HepG2 (cell line): ENCODE measurements around the gene CCDC85A. TPM values are rescaled to one million over a fixed set of nuclear protein-coding genes. Genes with fewer than 3 reads are reported as not detected.

ENCODE experiments used
- KDM5B ChIP-seq: sonication (generic); formaldehyde crosslinking; IDR thresholded peaks from 2 replicates; pipeline ENCODE4 v1.4.0; 2020; ENCODE audit warnings: missing genetic modification reagents, mild to moderate bottlenecking, borderline replicate concordance
- PRDM15 ChIP-seq: sonication (generic); formaldehyde crosslinking; IDR thresholded peaks from 2 replicates; pipeline ENCODE4 v1.4.0; 2020; ENCODE audit warnings: missing genetic modification reagents
- ZBTB4 ChIP-seq: sonication (generic); formaldehyde crosslinking; IDR thresholded peaks from 2 replicates; pipeline ENCODE4 v1.4.0; 2020; ENCODE audit warnings: missing genetic modification reagents, mild to moderate bottlenecking, borderline replicate concordance
- ZFP1 ChIP-seq: IDR thresholded peaks from 2 replicates; pipeline ENCODE4 v1.6.1; 2016
- ZNF670 ChIP-seq: sonication (generic); formaldehyde crosslinking; IDR thresholded peaks from 2 replicates; pipeline ENCODE4 v1.8.0; 2022; ENCODE audit warnings: mild to moderate bottlenecking, missing genetic modification reagents, borderline replicate concordance
- polyA plus RNA-seq, 8 experiments: library from polyadenylated mRNA; depleted of rRNA in 3 of 8; stranded (reverse) in 7 of 8; unstranded in 1 of 8; fragments of >200 nt; fragmentation: Illumina TruSeq in 4 of 8; extraction: Trizol in 4 of 8; gene quantifications; 2 replicates each; pipeline versions ENCODE4 v1.2.1 to v1.2.3, GENCODE V29; 2011 to 2016; ENCODE audit warnings: low read depth in 4 of 8, missing spikeins in 1 of 8, mixed read lengths in 1 of 8; ENCODE audit not compliant: insufficient read depth in 1 of 8
- total RNA-seq, 5 experiments: library from RNA; depleted of rRNA; stranded (reverse); fragments of >200 nt; fragmentation: Illumina TruSeq; extraction: Trizol; gene quantifications; 2 replicates each; pipeline ENCODE4 v1.2.3, GENCODE V29; 2016; ENCODE audit warnings: low read depth in 1 of 5

CCDC85A gene
- total and polyA plus RNA-seq, 2 of the 13 experiments (the other 11 are each of a cell fraction or from before 2014, with no cell fraction given): not detected

- TF ChIP-seq ZBTB4 (CRISPR knock-in tag): no peak
- no peak for TF ChIP-seq KDM5B (CRISPR knock-in tag)
- TF ChIP-seq ZNF670 (CRISPR knock-in tag): no peak
- no peak for TF ChIP-seq PRDM15 (CRISPR knock-in tag)
- TF ChIP-seq ZFP1 (CRISPR knock-in tag): no peak
- TF ChIP-seq, all 625 proteins: peak for 0
Observed at GRCh38 chr2:56369316-56369715, 185.5 kb downstream of the CCDC85A start (continued).
